Activated CD4-positive, alpha-beta T cell treated with anti-CD3 and anti-CD28 coated beads for 4 hours (primary cell): ENCODE data around the gene SAA1.
"Not testable (repeated sequence)": the region's sequence is repeated elsewhere in the genome, so short reads cannot be mapped to it uniquely, and the experiment has no call there.

Experiments used
- DNase-seq, 2 donors: peaks; one replicate each; pipeline ENCODE4 v3.0.0-alpha.2; 2020

The SAA1 gene

DNA sequence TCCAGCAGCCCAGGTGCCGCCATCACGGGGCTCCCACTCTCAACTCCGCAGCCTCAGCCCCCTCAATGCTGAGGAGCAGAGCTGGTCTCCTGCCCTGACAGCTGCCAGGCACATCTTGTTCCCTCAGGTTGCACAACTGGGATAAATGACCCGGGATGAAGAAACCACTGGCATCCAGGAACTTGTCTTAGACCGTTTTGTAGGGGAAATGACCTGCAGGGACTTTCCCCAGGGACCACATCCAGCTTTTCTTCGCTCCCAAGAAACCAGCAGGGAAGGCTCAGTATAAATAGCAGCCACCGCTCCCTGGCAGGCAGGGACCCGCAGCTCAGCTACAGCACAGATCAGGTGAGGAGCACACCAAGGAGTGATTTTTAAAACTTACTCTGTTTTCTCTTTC, at the start of gene SAA1:
Gene SAA1 (plus strand): TSS at position 316 of the 400 bp plus-strand sequence. CDS start 624 bp downstream, outside the sequence.
- DNase-seq = no peak

DNA sequence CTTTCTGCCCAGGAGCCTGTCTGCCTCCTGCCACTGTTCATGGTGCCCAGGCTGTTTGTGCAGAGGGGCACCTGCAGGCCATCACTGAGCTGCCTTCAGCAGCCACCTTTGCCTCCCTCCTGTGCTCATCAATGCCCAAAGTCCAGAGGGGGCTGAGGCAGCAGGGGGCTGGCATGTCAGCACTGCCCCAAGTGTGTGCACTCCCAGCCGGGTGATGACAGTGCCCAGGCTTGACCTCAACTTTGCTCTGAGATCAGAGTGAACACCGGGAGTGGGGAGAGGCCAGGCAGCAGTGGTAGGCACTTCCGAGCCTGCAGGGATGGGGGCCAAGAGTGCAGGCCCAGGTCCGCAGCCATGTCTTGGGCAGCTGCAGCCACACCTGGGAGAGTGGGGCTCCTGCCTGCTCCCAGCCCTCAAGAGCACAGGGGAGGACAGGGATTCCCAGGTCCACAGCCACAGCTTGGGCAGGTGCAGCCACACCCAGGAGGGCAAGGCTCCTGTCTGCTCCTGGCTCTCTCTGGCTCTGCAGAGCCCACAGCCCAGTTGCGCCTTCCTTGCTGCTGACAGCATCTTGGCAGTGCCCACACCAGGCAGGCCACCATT, 44.7 kb upstream of the SAA1 start:
- DNase-seq = no peak

DNA sequence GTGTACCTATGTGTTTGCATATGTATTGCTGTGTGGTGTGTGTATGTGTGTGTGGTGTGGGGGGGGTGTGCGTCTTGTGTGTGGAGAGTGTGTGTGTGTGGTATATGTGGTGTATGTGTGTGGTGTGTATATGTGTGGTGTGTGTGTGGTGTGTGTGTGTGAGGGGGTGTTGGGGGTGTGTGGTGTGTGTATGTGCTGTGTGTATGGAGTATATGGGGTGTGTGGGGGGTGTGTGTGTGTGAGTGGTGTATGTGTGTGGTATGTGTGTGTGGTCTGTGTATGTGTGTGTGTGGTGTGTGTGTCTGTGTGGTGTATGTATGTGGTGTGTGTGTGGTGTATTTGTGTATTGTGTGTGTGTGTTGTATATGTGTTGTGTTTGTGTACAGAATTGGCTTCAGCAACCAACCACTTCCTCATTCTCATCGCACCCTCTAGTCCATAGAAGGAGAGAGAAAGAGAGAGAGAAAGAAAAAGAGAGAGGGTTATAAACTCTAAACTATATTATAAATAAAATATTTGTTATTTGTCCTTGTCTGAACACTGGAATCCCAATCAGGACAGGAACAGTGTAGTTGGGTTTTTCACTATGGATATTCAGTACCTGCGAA, 43.1 kb upstream of the SAA1 start:
- DNase-seq = no peak

DNA sequence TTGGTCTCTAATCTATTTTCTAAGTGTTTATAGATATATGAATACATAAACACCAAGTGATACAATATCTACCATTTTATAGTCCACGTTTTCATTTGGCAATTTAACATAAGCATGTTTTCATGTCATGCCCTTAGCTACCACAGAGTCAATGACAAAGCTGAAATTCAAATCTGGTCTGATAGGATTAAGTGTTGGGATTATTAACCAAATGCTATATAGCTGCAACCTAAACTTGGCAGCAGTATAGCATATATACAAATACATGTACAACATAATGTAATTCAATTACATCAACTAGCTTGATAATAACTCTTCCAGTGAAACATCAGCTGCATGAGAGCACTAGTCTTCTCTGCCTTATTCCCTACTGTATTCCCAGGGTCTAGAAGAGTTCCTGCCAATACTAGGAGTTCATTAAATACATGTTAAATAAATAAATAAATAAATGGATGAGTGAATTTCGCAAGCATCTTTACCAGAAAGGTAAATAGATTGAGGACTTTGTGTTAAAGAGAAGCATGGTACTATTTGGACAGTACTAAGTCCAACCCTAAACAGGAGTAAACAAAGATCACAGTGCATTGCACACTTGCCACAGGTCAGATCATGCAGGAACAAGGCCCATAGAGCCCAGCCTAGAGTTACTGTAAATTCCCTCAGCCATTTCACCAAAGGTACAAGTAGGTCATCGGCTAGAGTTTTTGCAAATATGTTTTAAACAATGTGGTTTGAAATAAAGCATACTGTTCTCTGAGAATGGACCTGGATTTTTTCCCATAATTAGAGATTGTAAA, 42.3 kb upstream of the SAA1 start:
- no peak for DNase-seq

DNA sequence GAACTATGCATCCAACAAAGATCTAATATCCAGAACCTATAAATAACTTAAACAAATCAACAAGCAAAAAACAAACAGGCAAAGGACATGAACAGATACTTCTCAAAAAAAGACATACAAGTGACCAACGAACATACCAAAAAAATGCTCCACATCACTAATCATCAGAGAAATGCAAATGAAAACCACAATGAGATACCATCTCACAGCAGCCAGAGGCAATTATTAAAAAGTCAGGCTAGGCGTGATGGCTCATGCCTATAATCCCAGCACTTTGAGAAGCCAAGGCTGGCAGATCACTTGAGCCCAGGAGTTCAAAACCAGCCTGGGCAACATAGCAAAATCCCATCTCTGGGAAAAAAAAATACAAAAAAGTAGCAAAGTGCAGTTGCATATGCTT, 40.2 kb upstream of the SAA1 start:
- no peak for DNase-seq

DNA sequence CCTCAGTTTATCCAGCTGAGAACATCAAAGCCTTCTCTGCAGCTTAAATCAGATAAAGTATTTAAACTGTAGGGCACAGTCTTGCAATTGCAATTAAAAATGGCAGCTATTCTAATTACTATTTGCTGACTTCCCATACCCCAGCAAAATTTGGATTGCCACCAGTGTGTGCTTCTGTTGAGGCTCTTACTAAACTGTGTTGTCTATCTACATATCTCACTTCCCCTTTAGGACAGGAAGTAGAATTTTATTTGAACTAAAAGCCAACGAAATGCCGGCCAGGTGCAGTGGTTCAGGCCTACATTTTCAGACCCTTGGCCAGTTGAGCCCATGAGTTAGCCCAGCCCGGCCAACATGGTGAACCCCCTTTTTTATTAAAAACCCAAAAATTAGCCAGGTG, 36.6 kb upstream of the SAA1 start:
- no peak for DNase-seq

DNA sequence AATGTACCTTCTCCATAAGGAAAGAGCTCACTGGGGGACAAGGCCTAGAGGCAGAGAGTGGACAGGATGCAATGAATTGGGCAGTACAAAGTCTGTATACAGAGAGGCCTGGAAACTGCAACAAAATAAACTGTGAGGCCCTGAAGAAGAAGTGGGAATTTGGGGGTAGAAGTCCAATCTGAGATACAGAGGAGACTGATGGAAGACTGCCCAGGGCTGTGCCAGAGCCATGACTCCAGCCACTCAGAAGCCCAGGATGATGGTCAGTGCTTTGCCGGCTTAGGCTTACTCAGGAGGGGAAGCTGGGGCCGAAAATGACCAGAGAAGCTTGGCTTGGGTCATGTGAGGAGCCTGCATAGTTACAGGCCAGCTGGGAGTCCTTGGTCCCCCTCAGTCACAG, 35.2 kb upstream of the SAA1 start:
- no peak for DNase-seq

DNA sequence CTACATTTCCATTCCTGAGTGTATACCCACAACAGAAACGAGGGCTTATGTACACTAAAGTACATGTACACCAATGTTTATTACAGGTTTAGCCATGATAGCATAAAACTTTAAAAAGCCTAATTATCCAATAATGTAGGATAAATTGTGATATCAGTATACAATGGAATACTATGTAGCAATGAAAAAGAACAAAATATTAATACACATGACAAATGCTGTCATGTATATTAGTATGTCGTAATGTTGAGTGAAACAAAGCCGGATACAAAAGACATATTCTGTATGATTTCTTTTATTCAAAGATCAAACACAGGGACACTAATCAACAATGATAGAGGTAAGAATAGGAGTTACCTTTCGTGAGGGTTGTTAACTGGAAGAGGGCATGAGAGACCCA, 32.2 kb upstream of the SAA1 start:
- no peak for DNase-seq

DNA sequence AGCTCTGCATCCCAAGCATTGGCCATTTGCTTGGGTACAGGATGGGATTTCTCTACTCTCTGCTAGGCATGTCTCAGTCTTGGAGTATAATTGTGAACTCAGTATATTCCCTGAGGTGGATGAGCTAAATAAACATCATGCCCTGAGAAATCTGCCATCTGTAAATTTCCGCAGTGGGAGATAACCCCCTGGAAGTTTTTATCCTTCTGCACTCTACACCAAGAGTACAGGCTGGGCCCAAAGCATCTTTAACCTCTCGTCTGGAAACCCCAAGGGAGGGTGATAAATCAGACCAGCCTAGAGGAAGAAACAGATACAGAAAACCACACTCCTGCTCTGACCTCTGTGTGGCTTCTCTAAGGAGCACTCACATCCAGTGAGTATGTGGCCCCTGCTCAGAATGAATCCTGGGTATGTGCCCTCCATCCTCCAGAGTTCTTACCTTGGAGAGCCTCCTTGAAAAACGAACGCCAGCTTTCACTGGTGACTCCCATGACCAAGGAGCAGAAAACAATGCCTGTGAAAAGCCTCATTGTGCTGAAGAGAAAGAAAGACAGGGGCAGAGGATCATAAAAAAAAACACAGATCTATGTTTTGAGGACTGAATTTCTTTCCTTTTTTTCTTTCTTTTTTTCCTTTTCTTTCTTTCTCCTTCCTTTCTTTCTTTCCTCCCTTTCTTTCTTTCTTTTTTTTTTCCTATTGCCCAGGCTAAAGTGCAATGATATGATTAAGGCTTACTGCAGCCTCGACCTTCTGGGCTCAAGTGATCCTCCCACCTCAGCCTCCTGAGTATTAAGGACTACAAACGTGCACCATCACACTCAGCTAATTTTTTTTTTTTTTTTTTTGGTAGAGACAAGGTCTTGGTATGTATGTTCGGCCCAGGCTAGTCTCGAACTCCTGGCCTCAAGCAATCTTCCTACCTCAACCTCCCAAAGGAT, 30.4 kb upstream of the SAA1 start:
- DNase-seq = no peak

DNA sequence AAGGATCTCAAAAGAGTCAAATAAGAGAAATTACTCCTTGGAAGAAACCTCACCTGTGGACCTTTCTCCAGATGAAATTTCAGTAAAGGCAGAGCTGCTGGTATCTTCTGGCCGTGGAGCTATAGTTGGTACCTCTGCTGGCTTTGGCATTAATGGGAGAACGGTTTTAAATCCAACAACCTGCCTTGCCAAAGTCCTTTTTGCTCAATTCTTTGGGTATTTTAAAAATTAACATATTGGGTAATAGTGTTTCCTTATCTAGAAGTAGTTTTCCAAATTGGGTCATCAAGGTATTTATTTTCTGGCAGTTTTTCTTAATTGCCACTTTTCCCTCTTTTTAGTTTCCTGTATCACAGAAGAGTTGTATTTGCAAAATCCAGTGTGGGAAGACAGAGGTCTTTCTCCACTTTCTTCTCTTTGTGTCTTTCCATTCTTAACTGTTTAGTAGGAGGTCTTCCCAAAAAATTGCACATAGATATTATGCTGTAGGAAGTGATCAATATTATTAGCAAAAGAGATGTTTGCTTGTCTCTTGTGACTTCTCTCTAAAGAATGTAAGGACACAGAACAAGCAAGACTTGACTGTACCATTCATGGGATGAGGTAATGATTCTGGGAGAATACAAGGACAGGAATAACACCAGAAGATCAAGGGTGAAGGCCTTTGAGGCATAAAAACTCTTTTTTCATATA, 29.3 kb upstream of the SAA1 start, which contains the start of gene SAA4:
Gene SAA4 (minus strand): TSS at position 139 of the 693 bp plus-strand sequence. CDS start 876 bp downstream, outside the sequence.
- DNase-seq = no peak

DNA sequence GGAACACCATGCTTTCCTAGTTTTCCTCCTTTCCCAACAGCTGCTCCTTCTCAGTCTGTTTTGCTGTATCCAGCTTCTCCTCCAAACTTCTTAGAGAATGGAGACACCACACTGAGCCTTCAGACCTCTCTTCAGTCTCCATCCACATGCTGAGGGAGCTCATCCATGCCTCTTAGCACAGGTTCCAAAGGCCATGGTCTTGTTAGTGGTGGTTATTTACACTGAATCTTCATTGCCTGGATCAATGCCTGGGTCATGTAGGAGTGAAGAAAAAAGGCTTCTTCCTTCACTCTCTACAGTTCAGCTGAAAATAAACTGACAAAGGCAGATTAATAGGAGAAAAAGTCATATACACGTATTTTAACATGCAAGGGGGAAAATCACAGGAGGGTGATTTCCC, 26.4 kb upstream of the SAA1 start:
- DNase-seq = no peak

DNA sequence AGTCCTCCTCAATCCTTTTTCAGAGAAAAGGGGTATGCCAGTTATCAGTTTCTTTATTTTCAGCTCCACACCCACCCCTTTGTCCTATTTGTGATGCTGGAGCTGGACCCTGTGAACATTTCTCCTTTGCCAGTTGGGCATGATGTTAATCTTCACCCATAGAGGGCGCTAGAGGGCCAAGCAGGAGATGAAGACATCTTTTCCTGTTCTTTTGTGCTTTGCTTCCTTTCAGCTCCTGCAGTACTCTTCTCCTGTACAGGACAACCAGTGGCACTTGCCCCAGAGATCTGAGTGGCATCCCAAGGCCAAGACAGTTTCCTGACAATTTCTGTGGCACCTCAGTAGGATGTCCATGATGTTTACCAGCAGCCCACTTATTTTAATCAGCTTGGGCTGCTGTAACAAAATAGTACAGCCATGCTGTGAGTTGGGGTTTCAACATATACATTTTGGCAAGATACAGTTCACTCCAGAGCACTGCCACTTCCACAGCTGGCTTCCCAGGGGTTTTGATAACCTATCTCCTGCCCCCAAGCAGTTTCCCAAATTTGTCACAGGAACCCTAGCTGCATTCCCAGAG, 22.2 kb upstream of the SAA1 start:
- DNase-seq = peak; percentile 45 to 62

DNA sequence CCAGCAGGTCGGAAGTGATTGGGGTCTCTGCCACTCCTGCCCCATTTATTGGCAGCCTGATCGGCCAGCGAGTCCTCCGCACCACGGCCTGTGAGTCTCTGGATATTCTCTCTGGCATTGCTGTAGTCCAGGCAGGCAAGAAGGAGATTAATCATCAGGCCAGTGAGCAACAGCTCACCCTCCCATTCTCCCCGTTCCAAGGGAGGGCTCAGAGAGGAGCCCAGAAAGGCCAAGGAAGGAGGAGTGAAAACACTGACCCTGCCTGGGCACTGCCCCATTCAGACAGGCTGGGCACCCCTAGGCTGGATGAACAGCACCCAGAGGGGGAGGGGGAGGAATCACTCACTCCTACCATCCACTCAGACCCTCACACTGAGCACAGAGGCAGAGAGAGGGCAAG, 20.7 kb upstream of the SAA1 start:
- no peak for DNase-seq

DNA sequence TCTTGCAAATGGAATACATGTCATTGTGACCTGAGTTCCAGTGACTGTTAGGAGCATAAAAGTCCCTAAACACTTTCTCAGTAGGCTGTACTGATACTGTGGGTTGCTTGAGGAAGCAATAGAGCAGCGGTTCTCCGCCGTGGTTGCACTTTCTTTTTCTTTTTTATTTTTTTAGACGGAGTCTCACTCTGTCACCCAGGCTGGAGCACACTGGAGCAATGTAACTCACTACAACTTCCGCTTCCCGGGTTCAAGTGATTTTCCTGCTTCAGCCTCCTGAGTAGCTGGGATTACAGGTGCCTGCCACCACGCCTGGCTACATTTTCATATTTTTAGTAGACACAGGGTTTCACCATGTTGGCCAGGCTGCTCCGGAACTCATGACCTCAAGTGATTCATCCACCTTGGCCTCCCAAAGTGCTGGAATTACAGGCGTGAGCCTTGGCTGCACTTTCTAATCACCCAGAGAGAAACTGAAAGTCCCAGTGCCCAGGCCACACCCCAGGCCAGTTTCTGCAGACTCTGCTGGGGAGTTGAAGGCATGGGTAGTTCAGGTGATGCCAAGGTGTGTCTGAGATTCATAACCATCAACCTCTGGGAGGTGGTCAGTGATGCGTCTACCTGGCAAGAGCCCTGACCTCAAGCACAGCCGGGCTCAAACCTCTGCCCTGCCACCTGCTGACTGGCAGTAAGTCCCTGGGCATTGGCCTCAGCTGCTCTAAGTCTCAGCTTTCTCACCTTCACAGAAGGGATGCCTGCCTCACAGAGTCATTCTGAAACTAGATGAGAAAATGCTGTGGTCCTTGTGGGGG, 19.5 kb upstream of the SAA1 start:
- not testable (repeated sequence) for DNase-seq

DNA sequence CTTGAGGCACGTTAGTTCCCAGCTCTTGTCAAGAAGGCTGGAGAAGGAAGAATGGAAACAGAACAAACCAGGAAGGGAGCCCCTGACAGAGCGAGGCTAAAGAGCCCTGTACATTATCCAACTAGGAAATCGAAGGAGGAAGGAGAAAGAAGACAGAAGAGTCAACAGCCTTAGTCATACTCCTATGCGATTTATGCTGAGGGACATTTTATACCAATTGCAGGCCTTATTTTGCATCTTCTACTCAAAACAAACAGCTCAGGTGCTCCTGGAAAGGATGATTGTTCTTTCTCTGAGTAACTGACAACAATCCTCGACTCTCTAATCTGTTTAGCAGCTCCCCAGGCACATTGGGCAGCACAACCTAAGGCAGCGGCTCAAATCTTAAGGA, 18.9 kb upstream of the SAA1 start:
- not testable (repeated sequence) for DNase-seq

DNA sequence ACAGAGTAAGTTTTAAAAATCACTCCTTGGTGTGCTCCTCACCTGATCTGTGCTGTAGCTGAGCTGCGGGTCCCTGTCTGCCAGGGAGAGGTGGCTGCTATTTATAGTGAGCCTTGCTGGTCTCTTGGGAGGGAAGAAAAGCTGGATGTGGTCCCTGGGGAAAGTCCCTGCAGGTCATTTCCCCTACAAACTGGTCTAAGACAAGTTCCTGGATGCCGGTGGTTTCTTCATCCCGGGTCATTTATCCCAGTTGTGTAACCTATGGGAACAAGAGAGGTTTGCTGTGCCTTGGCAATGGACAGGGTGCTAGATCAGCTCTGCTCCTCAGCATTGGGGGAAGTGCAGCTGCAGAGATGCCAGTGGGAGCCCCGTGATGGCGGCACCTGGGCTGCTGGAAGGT, 17.5 kb upstream of the SAA1 start, which contains the start of gene SAA2:
Gene SAA2 (minus strand): TSS at position 108 of the 400 bp plus-strand sequence. CDS start 657 bp downstream, outside the sequence.
- DNase-seq = no peak

DNA sequence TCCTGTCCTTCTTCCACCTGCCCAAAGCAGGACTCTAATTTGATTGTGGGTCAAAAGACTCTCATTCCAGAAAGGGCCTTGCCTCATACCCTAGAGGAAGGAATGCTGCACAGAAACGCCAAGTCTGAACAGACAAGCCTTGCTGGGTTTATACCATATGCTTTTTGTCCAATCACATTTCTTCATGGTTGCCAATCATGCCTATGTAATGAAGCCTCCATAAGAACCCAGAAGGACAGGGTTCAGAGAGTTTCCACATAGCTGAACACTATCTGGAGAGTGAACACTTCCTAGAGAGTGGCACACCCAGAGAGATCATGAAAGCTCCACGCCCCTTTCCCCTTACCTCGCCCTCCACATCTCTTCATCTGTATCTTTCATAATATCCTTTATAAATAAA, 12.8 kb upstream of the SAA1 start:
- no peak for DNase-seq

DNA sequence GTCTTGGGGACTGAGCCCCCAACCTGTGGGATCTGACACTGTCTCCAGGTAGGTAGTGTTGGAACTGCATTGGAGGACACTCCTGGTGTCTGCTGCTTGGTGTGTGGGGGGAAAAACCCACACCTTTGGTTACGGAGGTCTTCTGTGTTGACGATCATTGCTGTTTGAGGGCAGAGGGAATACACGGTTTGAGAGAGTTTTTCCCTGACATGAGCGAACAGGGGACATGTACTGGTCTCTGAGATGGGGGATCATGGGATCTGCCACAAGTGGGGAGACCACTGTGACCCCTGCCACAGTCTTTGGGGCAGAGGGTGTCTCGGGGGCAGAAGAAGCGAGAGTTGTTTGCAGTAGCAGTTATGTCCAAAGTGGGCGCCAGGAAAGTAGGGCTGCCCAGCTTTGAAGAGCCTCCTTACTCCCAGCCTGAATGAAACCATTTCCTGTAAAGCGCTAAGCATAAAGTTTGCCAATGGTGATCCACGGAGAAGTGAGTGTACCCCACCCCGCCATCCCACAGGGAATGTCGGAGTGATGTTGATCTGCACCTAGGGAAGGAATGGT, 12.2 kb upstream of the SAA1 start:
- no peak for DNase-seq

DNA sequence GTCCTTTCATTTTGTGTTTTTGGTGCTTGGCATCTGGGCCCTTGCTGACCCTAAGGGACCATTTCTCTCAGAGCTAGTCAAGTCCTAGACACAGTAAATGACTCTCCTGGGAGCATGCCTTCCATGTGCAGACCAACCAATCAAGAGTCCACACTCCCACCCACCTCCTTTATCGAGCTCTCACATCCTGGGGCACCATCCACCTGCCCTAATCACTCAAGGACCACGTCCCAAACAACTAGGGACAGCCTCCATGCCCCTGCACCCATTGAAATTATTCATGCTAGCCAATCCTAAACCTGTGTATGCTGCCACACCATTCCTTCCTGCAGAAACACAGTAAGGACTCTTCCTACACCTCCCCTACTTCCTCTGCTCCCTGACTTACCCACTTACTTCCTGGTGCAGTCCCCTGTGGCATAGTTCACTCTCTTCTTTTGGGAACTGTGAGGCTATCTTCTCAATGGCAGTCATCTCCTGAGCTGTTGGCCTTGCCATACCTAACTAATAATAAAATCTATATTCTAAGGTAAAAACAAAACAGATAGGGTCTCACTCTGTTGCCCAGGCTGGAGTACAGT, 11.2 kb upstream of the SAA1 start:
- no peak for DNase-seq

DNA sequence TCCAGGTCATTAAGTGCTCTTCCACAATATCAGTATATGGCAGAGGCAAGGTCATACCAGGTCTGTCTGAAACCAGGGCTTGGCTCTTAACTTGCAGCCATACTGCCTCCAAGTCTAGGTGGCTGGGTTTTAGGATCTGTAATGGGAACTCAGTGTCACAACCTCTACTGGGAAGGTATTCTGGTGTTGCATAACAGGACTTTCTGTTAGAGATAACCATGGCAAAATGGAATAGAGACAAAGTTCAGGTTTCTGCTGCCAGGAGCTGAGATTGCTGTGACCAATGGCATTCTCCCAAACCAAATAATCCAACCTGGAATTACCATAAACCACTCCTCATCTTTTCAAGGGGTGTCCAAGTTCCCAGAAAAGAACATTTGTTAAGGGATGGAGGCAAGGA, 6.8 kb upstream of the SAA1 start:
- DNase-seq = no peak
